NCI-H1694 (cell line): ENCODE results near the gene EIF3A.
"Not testable (repeated sequence)": the region's sequence is repeated elsewhere in the genome, so short reads cannot be mapped to it uniquely, and the experiment has no call there.

Source experiments
- DNase-seq: peaks from one replicate; lab custom pipeline; 2025; lab: John Stamatoyannopoulos, UW

Gene EIF3A

GRCh38 chr10:119080521-119081259 lies at the start of gene EIF3A:
Gene EIF3A (minus strand): TSS chr10:119080817. CDS start chr10:119080676, 141 bp downstream.
- DNase-seq = peak; percentile 27

GRCh38 chr10:119129721-119130120 lies 49.1 kb upstream of the EIF3A start:
- no peak for DNase-seq

GRCh38 chr10:119125942-119126341 lies 45.3 kb upstream of the EIF3A start:
- no peak for DNase-seq

GRCh38 chr10:119120875-119121274 lies 40.3 kb upstream of the EIF3A start:
- DNase-seq = no peak

- DNase-seq = no peak
Measured at GRCh38 chr10:119120413-119120867, 39.8 kb upstream of the EIF3A start.

GRCh38 chr10:119119400-119119799 lies 38.8 kb upstream of the EIF3A start:
- no peak for DNase-seq

GRCh38 chr10:119118231-119118630 lies 37.6 kb upstream of the EIF3A start:
- DNase-seq = no peak

- DNase-seq = no peak
Measured at GRCh38 chr10:119116326-119116951, 35.8 kb upstream of the EIF3A start.

GRCh38 chr10:119115926-119116325 lies 35.3 kb upstream of the EIF3A start:
- DNase-seq = no peak

- DNase-seq = no peak
Measured at GRCh38 chr10:119113751-119114732, 33.4 kb upstream of the EIF3A start.

GRCh38 chr10:119112056-119112455 lies 31.4 kb upstream of the EIF3A start:
- DNase-seq = no peak

GRCh38 chr10:119107771-119108170 lies 27.2 kb upstream of the EIF3A start:
- not testable (repeated sequence) for DNase-seq

- not testable (repeated sequence) for DNase-seq
Measured at GRCh38 chr10:119107106-119107505, 26.5 kb upstream of the EIF3A start.

GRCh38 chr10:119105899-119106298 lies 25.3 kb upstream of the EIF3A start:
- not testable (repeated sequence) for DNase-seq

- DNase-seq = no peak
Measured at GRCh38 chr10:119105155-119105554, 24.5 kb upstream of the EIF3A start.

- DNase-seq = no peak
Measured at GRCh38 chr10:119104654-119105015, 24.0 kb upstream of the EIF3A start.

- DNase-seq = peak; percentile 1
Measured at GRCh38 chr10:119103903-119104653, 23.5 kb upstream of the EIF3A start, which contains the start of gene DENND10. Gene DENND10 (plus strand): TSS chr10:119104113. CDS start chr10:119104143, 30 bp downstream.

- no peak for DNase-seq
Measured at GRCh38 chr10:119103241-119103902, 22.8 kb upstream of the EIF3A start.

- no peak for DNase-seq
Measured at GRCh38 chr10:119101366-119102098, 20.9 kb upstream of the EIF3A start.
